SK-N-SH treated with all-trans-retinoic acid at 6 μM for 48 hours (cell line): ENCODE measurements around the gene FAM50A.

Experiments
- ARNTL ChIP-seq: fragments of 450-650 bp; formaldehyde crosslinking; IDR thresholded peaks from 2 replicates; pipeline ENCODE4 v1.5.0; 2020; ENCODE audit warnings: low read depth, mild to moderate bottlenecking, moderate library complexity, borderline replicate concordance
- CREB5 ChIP-seq: fragments of 250-450 bp; sonication (Bioruptor Pico); IDR thresholded peaks from 2 replicates; pipeline ENCODE4 v1.5.1; 2020; ENCODE audit warnings: low read depth, mild to moderate bottlenecking, moderate library complexity
- CSDC2 ChIP-seq: fragments of 250-450 bp; sonication (Bioruptor Pico); IDR thresholded peaks from 2 replicates; pipeline ENCODE4 v1.5.0; 2020; ENCODE audit warnings: mild to moderate bottlenecking, moderate library complexity
- ESRRG ChIP-seq: fragments of 250-450 bp; sonication (Bioruptor Pico); IDR thresholded peaks from 2 replicates; pipeline ENCODE4 v1.6.1; 2021; ENCODE audit warnings: mild to moderate bottlenecking
- GLIS3 ChIP-seq: fragments of 250-450 bp; sonication (Bioruptor Pico); IDR thresholded peaks from 2 replicates; pipeline ENCODE4 v1.5.0; 2020; ENCODE audit warnings: mild to moderate bottlenecking, moderate library complexity
- PATZ1 ChIP-seq: fragments of 250-450 bp; sonication (Bioruptor Pico); IDR thresholded peaks from 2 replicates; pipeline ENCODE4 v1.8.0; 2020; ENCODE audit warnings: mild to moderate bottlenecking, moderate library complexity, borderline replicate concordance
- POU6F1 ChIP-seq: fragments of 250-450 bp; sonication (Bioruptor Pico); IDR thresholded peaks from 2 replicates; pipeline ENCODE4 v1.8.0; 2021; ENCODE audit warnings: low read depth, mild to moderate bottlenecking, moderate library complexity, borderline replicate concordance
- PPARA ChIP-seq: fragments of 250-450 bp; sonication (Bioruptor Pico); IDR thresholded peaks from 2 replicates; pipeline ENCODE4 v1.5.0; 2020; ENCODE audit warnings: mild to moderate bottlenecking, borderline replicate concordance
- RARB ChIP-seq: fragments of 250-450 bp; sonication (Bioruptor Pico); IDR thresholded peaks from 2 replicates; pipeline ENCODE4 v1.8.0; 2021; ENCODE audit warnings: mild to moderate bottlenecking, moderate library complexity
- TCF4 ChIP-seq: fragments of 250-450 bp; sonication (Bioruptor Pico); IDR thresholded peaks from 2 replicates; pipeline ENCODE4 v1.8.0; 2021; ENCODE audit warnings: mild to moderate bottlenecking, moderate library complexity, borderline replicate concordance
- ZFP3 ChIP-seq: fragments of 250-450 bp; sonication (Bioruptor Pico); IDR thresholded peaks from 2 replicates; pipeline ENCODE4 v1.5.0; 2020; ENCODE audit warnings: mild to moderate bottlenecking, moderate library complexity
- ZNF565 ChIP-seq: fragments of 450-650 bp; formaldehyde crosslinking; conservative IDR thresholded peaks from 2 replicates; pipeline ENCODE4 v1.5.0; 2020; ENCODE audit warnings: low read depth, mild to moderate bottlenecking, moderate library complexity

DNA sequence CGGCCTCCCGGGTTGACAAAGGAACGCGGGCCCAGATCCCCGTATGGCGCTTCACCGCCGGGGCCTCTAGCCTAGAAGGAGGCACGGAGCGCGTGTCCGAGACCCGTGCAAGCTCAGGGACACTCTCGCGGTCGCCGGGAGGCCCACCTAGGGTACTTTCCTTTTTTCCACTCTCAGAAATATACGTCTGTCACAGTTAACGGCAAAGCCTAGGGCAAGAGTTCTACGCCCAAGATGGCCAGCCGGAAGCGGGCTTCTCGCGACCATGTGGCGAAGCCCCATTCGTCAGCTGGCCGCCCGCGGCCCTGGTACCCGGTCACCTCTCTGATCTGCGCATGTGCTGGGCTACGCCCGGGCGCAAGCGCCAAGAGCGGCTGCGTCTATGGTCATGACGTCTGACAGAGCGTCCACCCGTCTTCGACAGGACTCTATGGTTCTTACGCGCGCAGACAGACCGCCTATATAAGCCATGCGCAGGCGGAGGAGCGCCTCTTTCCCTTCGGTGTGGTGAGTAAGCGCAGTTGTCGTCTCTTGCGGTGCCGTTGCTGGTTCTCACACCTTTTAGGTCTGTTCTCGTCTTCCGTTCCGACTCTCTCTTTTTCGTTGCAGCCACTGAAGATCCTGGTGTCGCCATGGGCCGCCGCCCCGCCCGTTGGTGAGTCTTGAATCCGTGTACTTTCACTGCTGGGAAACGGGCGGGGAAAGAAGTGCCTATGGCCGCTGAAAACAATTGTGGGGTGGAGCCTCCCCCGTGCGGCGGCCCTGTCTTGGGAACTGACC, 45.9 kb upstream of the FAM50A start, which contains the start of gene RPL10:
- TF ChIP-seq RARB (CRISPR knock-in tag), result no peak
- no peak for TF ChIP-seq ZNF565
- TF ChIP-seq PATZ1 (CRISPR knock-in tag), result 0 out of 2 replicates have a peak, but pooled peaks have one; percentile 16
- TF ChIP-seq CSDC2 (CRISPR knock-in tag), result no peak
- peak; percentile 42; the same call in 1 of the 2 replicates for TF ChIP-seq CREB5 (CRISPR knock-in tag)
- TF ChIP-seq GLIS3, result no peak
- TF ChIP-seq ESRRG, result no peak
- TF ChIP-seq POU6F1 (CRISPR knock-in tag), result no peak
- no peak for TF ChIP-seq TCF4 (CRISPR knock-in tag)
- no peak for TF ChIP-seq PPARA (CRISPR knock-in tag)
- no peak for TF ChIP-seq ARNTL (CRISPR knock-in tag)
- TF ChIP-seq ZFP3, result no peak
